Measurements from ENCODE around the gene TNFAIP2. TPM values are rescaled to one million over a fixed set of nuclear protein-coding genes. Genes with fewer than 3 reads are reported as not detected.

Gene TNFAIP2
- total and polyA plus RNA-seq, 9 of the 15 experiments (the other 6 are each of a cell fraction or from before 2014, with no cell fraction given), result 22.6 to 68.6 (median 44.6) TPM

DNA sequence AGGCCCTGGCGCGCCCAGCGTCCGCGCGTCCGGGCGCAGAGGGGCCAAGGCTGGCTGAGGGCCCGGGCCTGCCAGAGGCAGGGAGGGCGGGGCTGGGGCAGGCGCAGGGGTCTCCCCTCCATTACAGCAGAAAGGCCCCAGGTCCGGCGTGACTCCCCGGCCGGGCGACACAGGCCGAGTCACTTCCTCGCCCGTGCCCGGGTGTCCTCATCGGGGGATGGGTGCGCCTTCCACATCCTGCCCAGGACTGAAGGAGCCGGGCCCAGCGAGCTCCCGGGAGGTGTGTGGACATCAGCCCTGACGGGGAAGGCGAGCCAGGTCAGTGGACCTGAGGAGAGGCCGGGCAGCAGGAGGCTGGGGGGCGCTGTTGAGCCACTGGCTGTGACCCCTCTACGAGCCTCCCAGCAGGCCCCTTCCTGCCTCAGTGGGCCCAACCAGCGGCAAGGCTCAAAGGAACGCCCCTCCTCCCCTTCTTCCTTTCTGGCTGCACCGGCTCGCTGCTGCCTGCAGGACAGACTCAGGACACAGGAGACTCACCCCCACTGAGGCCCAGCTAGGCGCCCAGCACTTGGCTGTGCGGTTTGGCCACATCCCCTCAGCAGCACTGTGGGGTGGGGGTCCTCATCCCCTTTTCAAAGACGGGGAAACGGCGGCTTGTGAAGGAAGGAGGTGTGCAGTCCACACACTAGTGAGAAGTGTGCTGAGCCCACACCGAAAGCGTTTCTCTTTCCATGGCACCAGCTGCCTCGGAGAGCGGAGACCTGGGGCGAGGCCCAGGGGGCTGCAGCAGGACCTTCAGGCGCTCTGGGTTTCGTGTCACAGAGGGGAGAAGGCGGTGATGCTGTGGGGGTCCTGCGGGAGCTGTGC is 606 bp downstream of the TNFAIP2 start (continued):
- TF ChIP-seq, protein P1, sequence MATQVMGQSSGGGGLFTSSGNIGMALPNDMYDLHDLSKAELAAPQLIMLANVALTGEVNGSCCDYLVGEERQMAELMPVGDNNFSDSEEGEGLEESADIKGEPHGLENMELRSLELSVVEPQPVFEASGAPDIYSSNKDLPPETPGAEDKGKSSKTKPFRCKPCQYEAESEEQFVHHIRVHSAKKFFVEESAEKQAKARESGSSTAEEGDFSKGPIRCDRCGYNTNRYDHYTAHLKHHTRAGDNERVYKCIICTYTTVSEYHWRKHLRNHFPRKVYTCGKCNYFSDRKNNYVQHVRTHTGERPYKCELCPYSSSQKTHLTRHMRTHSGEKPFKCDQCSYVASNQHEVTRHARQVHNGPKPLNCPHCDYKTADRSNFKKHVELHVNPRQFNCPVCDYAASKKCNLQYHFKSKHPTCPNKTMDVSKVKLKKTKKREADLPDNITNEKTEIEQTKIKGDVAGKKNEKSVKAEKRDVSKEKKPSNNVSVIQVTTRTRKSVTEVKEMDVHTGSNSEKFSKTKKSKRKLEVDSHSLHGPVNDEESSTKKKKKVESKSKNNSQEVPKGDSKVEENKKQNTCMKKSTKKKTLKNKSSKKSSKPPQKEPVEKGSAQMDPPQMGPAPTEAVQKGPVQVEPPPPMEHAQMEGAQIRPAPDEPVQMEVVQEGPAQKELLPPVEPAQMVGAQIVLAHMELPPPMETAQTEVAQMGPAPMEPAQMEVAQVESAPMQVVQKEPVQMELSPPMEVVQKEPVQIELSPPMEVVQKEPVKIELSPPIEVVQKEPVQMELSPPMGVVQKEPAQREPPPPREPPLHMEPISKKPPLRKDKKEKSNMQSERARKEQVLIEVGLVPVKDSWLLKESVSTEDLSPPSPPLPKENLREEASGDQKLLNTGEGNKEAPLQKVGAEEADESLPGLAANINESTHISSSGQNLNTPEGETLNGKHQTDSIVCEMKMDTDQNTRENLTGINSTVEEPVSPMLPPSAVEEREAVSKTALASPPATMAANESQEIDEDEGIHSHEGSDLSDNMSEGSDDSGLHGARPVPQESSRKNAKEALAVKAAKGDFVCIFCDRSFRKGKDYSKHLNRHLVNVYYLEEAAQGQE (IDR thresholded peaks at IDR 0.05; ENCODE audit: borderline replicate concordance), result 0 out of 2 replicates have a peak, but pooled peaks have one; percentile 7
- TF ChIP-seq, protein P1 (CRISPR knock-in tag; IDR thresholded peaks at IDR 0.05; ENCODE audit: low read depth), result no peak
- TF ChIP-seq CHD1 (IDR thresholded peaks at IDR 0.05; ENCODE audit: low read length) (peak; percentile 42), SAFB2 (IDR thresholded peaks at IDR 0.05; ENCODE audit: borderline replicate concordance, low read depth, low read length, severe bottlenecking) (no peak), ZNF12 (CRISPR knock-in tag; IDR thresholded peaks at IDR 0.05) (0 out of 2 replicates have a peak, but pooled peaks have one; percentile 29), MTA2 (IDR thresholded peaks at IDR 0.05; ENCODE audit: low read depth) (no peak), NFE2L1 (tag; IDR thresholded peaks at IDR 0.05; ENCODE audit: borderline replicate concordance, low read depth) (no peak), ZBTB7A (IDR thresholded peaks at IDR 0.05; ENCODE audit: borderline replicate concordance, control insufficient read depth, low read depth, low read length) (peak; percentile 45; the same call in 1 of the 2 replicates), ZBTB8A (IDR thresholded peaks at IDR 0.05; ENCODE audit: partially characterized antibody) (no peak), CREM (IDR thresholded peaks at IDR 0.05; ENCODE audit: low read depth) (no peak), KLF16 (IDR thresholded peaks at IDR 0.05) (no peak), ZNF175 (CRISPR knock-in tag; IDR thresholded peaks at IDR 0.05; ENCODE audit: low read depth) (no peak), HMG20B (CRISPR knock-in tag; IDR thresholded peaks at IDR 0.05) (no peak), ZNF551 (CRISPR knock-in tag; IDR thresholded peaks at IDR 0.05) (no peak), CCNT2 (IDR thresholded peaks at IDR 0.05; ENCODE audit: borderline replicate concordance, extremely low read depth, insufficient read length, low read depth, low read length) (peak; percentile 6), NFXL1 (CRISPR knock-in tag; IDR thresholded peaks at IDR 0.05) (no peak), ZZZ3 (IDR thresholded peaks at IDR 0.05) (no peak)
- TF ChIP-seq, protein P2, sequence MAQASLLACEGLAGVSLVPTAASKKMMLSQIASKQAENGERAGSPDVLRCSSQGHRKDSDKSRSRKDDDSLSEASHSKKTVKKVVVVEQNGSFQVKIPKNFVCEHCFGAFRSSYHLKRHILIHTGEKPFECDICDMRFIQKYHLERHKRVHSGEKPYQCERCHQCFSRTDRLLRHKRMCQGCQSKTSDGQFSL (CRISPR knock-in tag; IDR thresholded peaks at IDR 0.05), result no peak
- TF ChIP-seq, protein P2 (tag; IDR thresholded peaks at IDR 0.05), result 0 out of 4 replicates have a peak, but pooled peaks of 1 of the 2 experiments have one; percentile 10

Data from K562 (cell line).